NCI-H2227 (cell line): ENCODE results near the gene RBM15B.
"Not testable (repeated sequence)": the region's sequence is repeated elsewhere in the genome, so short reads cannot be mapped to it uniquely, and the experiment has no call there.

Experiments used
- DNase-seq: peaks from one replicate; lab custom pipeline; 2025; ENCODE audit not compliant: unreplicated experiment; lab: John Stamatoyannopoulos, UW

Gene RBM15B

GRCh38 chr3:51391075-51391565, at the start of gene RBM15B:
RBM15B (plus strand) TSS chr3:51391285; CDS start chr3:51391400, 115 bp downstream.
- DNase-seq: peak; percentile 95

GRCh38 chr3:51343918-51344687, 47.0 kb upstream of the RBM15B start:
- DNase-seq: no peak

- no peak for DNase-seq
Observed at GRCh38 chr3:51350751-51351150, 40.3 kb upstream of the RBM15B start.

GRCh38 chr3:51353131-51353530, 38.0 kb upstream of the RBM15B start:
- no peak for DNase-seq

- DNase-seq: no peak
Observed at GRCh38 chr3:51353691-51354090, 37.4 kb upstream of the RBM15B start.

GRCh38 chr3:51354172-51354571, 36.9 kb upstream of the RBM15B start:
- no peak for DNase-seq

- DNase-seq: no peak
Observed at GRCh38 chr3:51354731-51355615, 36.1 kb upstream of the RBM15B start.

GRCh38 chr3:51355891-51356578, 35.0 kb upstream of the RBM15B start:
- no peak for DNase-seq

GRCh38 chr3:51357856-51358255, 33.2 kb upstream of the RBM15B start:
- no peak for DNase-seq

GRCh38 chr3:51358981-51359380, 32.1 kb upstream of the RBM15B start:
- no peak for DNase-seq

- DNase-seq: no peak
Observed at GRCh38 chr3:51360806-51361205, 30.3 kb upstream of the RBM15B start.

- DNase-seq: no peak
Observed at GRCh38 chr3:51361746-51362145, 29.3 kb upstream of the RBM15B start.

- DNase-seq: no peak
Observed at GRCh38 chr3:51362476-51362875, 28.6 kb upstream of the RBM15B start.

GRCh38 chr3:51368276-51368675, 22.8 kb upstream of the RBM15B start:
- DNase-seq: not testable (repeated sequence)

GRCh38 chr3:51371943-51372557, 19.0 kb upstream of the RBM15B start:
- DNase-seq: peak; percentile 77

- no peak for DNase-seq
Observed at GRCh38 chr3:51373658-51374421, 17.2 kb upstream of the RBM15B start.

- no peak for DNase-seq
Observed at GRCh38 chr3:51374456-51374855, 16.6 kb upstream of the RBM15B start.

- DNase-seq: no peak
Observed at GRCh38 chr3:51375136-51375535, 15.9 kb upstream of the RBM15B start.

GRCh38 chr3:51375571-51375970, 15.5 kb upstream of the RBM15B start:
- DNase-seq: no peak

- DNase-seq: no peak
Observed at GRCh38 chr3:51378065-51378464, 13.0 kb upstream of the RBM15B start.
